Measurements from ENCODE around the gene CDH7. TPM values are rescaled to one million over a fixed set of nuclear protein-coding genes. Genes with fewer than 3 reads are reported as not detected.

The CDH7 gene
- total RNA-seq, 2 experiments from 2014 or later = not detected

DNA sequence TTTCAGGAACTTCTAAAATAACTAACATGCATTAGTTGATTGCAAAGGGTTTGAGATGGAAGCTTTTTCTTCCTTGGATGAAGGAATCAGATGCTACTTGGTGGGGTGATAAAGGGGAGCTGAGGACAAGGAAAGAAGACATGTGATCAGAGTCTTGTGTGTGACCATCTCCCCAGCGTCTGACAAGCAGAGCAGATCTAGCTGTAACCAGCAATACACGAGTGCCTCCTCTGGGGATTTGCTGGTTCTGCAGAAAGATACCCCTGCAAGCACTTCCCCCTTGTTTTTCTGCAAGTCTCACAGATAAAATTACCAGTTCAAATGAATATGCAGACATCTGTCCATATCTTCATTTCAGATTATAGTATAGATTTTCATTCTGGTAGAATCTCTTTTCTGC lies 2.7 kb downstream of the CDH7 start:
- Mint-ChIP-seq H3K9me3 (ENCODE audit: low read depth) (peaks cover 6% of the 10 kb centered on the region), H3K4me3 (no peak overlapping the region)

GRCh38 chr18:65754121-65754520 lies 3.3 kb downstream of the CDH7 start:
- no peak for DNase-seq
- Mint-ChIP-seq H3K4me1 (no peaks in the 10 kb centered on the region), H3K36me3 (no peaks in the 10 kb centered on the region), H3K9me3 (ENCODE audit: low read depth) (peaks cover 6% of the 10 kb centered on the region), H3K27ac (no peak overlapping the region), H3K27me3 (peaks cover 11% of the 10 kb centered on the region), H3K4me3 (no peak overlapping the region)
- no peak for ATAC-seq
- CTCF ChIA-PET = no interaction called here

More for the DNA sequence above, 2.7 kb downstream of the CDH7 start:
- Mint-ChIP-seq H3K27ac (no peak overlapping the region), H3K27me3 (peaks cover 11% of the 10 kb centered on the region), H3K36me3 (no peaks in the 10 kb centered on the region), H3K4me1 (no peaks in the 10 kb centered on the region)
- ATAC-seq (no peak), DNase-seq (no peak)
- CTCF ChIA-PET = no interaction called here

- CTCF ChIA-PET = no interaction called here
- no peak overlapping the region for H3K27ac Mint-ChIP-seq
- no peaks in the 10 kb centered on the region for H3K4me1 Mint-ChIP-seq
- no peak overlapping the region for H3K4me3 Mint-ChIP-seq
- H3K9me3 Mint-ChIP-seq (ENCODE audit: low read depth) = peaks cover 2% of the 10 kb centered on the region
- peaks cover 4% of the 10 kb centered on the region for H3K27me3 Mint-ChIP-seq
- DNase-seq (no peak), ATAC-seq (no peak)
- no peaks in the 10 kb centered on the region for H3K36me3 Mint-ChIP-seq
Observed at GRCh38 chr18:65755616-65756015, 4.8 kb downstream of the CDH7 start.

- Mint-ChIP-seq H3K4me3 (no peak overlapping the region), H3K36me3 (no peaks in the 10 kb centered on the region), H3K27ac (no peak overlapping the region), H3K27me3 (no peaks in the 10 kb centered on the region), H3K9me3 (ENCODE audit: low read depth) (peaks cover 3% of the 10 kb centered on the region), H3K4me1 (no peaks in the 10 kb centered on the region)
- no peak for ATAC-seq
- CTCF ChIA-PET = no interaction called here
- DNase-seq = no peak
Observed at GRCh38 chr18:65760457-65760856, 9.6 kb downstream of the CDH7 start.

- Mint-ChIP-seq H3K27ac (no peak overlapping the region), H3K4me1 (no peaks in the 10 kb centered on the region), H3K27me3 (no peaks in the 10 kb centered on the region), H3K4me3 (no peak overlapping the region), H3K36me3 (no peaks in the 10 kb centered on the region), H3K9me3 (ENCODE audit: low read depth) (peaks cover 3% of the 10 kb centered on the region)
- ATAC-seq (no peak), DNase-seq (no peak)
- CTCF ChIA-PET = no interaction called here
Observed at GRCh38 chr18:65761636-65762295, 11.0 kb downstream of the CDH7 start.

- H3K4me3 Mint-ChIP-seq = no peak overlapping the region
- CTCF ChIA-PET = no interaction called here
- H3K27ac Mint-ChIP-seq = no peak overlapping the region
- no peaks in the 10 kb centered on the region for H3K27me3 Mint-ChIP-seq
- H3K4me1 Mint-ChIP-seq = no peaks in the 10 kb centered on the region
- DNase-seq = no peak
- ATAC-seq = no peak
- peaks cover 2% of the 10 kb centered on the region for H3K9me3 Mint-ChIP-seq (ENCODE audit: low read depth)
- H3K36me3 Mint-ChIP-seq = no peaks in the 10 kb centered on the region
Observed at GRCh38 chr18:65762556-65762955, 11.7 kb downstream of the CDH7 start.

DNA sequence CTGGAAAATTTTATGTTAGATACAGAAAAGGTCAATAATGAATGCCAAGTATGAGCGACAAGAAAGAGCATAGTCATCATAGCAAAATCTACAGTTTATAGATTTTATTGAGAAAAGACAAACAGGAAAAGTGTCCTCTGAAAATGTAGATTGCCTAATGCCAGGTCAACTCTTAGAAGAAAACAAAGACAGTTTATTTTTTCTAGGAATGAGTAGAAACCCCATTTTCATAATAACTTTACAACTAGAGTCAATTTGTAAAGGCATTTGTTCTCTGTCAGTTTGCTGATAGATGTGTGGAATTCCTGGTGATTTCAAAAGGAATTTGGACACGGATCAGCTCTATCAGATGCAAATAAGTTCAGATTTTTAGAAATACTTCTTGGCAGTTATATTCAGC lies 16.6 kb downstream of the CDH7 start:
- no peak for ATAC-seq
- no peak for DNase-seq
- no peak overlapping the region for H3K27ac Mint-ChIP-seq
- CTCF ChIA-PET = no interaction called here
- no peaks in the 10 kb centered on the region for H3K4me1 Mint-ChIP-seq
- no peaks in the 10 kb centered on the region for H3K36me3 Mint-ChIP-seq
- H3K4me3 Mint-ChIP-seq = no peak overlapping the region
- H3K27me3 Mint-ChIP-seq = no peaks in the 10 kb centered on the region
- H3K9me3 Mint-ChIP-seq (ENCODE audit: low read depth) = peaks cover 2% of the 10 kb centered on the region

GRCh38 chr18:65768120-65768778 lies 17.4 kb downstream of the CDH7 start:
- H3K36me3 Mint-ChIP-seq = no peaks in the 10 kb centered on the region
- CTCF ChIA-PET = no interaction called here
- peaks cover 2% of the 10 kb centered on the region for H3K9me3 Mint-ChIP-seq (ENCODE audit: low read depth)
- H3K27ac Mint-ChIP-seq = no peak overlapping the region
- no peak for ATAC-seq
- DNase-seq = no peak
- H3K4me3 Mint-ChIP-seq = no peak overlapping the region
- H3K27me3 Mint-ChIP-seq = no peaks in the 10 kb centered on the region
- no peaks in the 10 kb centered on the region for H3K4me1 Mint-ChIP-seq

DNA sequence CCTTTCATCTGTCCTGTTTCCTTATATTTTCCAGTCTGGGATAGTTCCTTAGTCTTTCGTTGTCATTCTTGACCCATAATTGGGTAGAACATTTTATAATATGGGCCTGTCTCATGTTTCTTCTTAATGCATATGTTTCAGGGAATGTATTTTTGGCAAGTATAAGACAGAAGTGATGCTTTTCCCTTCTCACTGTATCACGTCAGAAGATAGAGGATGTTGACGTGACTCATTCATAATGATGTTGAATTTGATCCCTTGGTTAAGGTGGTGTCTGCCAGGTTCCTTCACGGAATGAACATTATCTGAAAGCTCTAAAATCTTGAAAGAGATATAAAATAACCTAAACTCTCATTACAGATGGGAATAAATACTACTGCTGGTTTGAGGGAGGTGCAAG lies 18.8 kb downstream of the CDH7 start:
- Mint-ChIP-seq H3K36me3 (no peaks in the 10 kb centered on the region), H3K9me3 (ENCODE audit: low read depth) (no peaks in the 10 kb centered on the region), H3K4me1 (no peaks in the 10 kb centered on the region), H3K27ac (no peak overlapping the region), H3K27me3 (no peaks in the 10 kb centered on the region), H3K4me3 (no peak overlapping the region)
- CTCF ChIA-PET = no interaction called here
- no peak for DNase-seq
- ATAC-seq = no peak

DNA sequence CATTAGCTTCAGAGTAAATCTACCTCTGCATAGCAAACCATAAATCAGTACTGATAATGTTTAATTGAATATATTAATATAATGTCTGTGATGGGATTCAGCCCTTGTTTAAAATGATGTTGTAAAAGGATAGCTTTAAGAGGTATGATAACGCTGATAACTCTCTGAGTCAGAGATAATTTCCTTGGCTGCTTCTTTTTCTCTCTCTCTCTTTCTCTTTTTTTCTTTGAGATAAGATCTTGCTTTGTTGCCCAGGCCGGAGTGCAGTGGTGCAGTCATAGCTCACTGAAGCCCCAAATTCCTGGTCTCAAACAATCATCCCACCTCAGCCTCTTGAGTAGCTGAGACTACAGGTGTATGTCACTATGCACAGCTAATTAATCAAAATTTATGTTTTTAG lies 35.7 kb downstream of the CDH7 start:
- DNase-seq (no peak), ATAC-seq (no peak)
- Mint-ChIP-seq H3K36me3 (no peaks in the 10 kb centered on the region), H3K27me3 (no peaks in the 10 kb centered on the region), H3K4me3 (no peak overlapping the region), H3K4me1 (no peaks in the 10 kb centered on the region), H3K9me3 (ENCODE audit: low read depth) (peaks cover 7% of the 10 kb centered on the region), H3K27ac (no peak overlapping the region)
- CTCF ChIA-PET = no interaction called here

DNA sequence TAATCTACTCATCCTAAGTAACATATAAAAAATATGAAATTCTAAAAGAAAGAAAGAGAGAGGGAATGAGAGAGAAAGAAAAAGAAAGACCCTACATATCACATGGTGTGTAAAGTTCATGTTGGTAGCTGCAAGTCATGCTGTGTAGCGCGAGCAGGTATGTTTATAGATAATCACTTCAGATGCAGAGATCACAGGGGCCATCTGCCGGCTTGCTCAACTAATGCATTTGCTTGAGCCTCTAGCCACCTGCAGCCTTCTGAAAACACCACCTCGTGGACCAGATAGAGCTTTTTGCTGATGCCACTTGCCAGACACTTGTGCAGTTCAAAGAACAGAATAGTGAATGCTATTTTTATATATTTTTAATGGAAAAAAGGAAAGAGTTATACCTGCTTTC lies 37.6 kb downstream of the CDH7 start:
- no peaks in the 10 kb centered on the region for H3K36me3 Mint-ChIP-seq
- H3K4me3 Mint-ChIP-seq = no peak overlapping the region
- CTCF ChIA-PET = no interaction called here
- no peaks in the 10 kb centered on the region for H3K4me1 Mint-ChIP-seq
- DNase-seq (no peak), ATAC-seq (no peak)
- H3K27ac Mint-ChIP-seq = no peak overlapping the region
- H3K27me3 Mint-ChIP-seq = no peaks in the 10 kb centered on the region
- peaks cover 7% of the 10 kb centered on the region for H3K9me3 Mint-ChIP-seq (ENCODE audit: low read depth)

DNA sequence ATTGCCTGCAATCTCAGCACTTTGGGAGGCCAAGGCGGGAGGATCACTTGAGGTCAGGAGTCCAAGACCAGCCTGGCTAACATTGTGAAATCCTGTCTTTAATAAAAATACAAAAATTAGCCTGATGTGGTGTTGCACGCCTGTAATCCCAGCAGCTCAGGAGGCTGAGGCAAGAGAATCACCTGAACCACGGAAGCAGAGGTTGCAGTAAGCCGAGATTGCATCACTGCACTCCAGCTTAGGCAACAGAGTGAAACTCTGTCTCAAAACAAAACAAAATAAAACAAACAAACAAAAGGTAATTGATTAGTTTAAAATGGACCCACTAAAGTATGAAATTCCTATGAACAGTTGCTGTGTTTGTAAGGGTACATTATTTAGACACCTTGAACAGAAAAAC lies 39.8 kb downstream of the CDH7 start:
- CTCF ChIA-PET = no interaction called here
- Mint-ChIP-seq H3K4me3 (no peak overlapping the region), H3K9me3 (ENCODE audit: low read depth) (peaks cover 11% of the 10 kb centered on the region), H3K4me1 (no peaks in the 10 kb centered on the region), H3K36me3 (no peaks in the 10 kb centered on the region), H3K27ac (no peak overlapping the region), H3K27me3 (no peaks in the 10 kb centered on the region)
- ATAC-seq (no peak), DNase-seq (no peak)

DNA sequence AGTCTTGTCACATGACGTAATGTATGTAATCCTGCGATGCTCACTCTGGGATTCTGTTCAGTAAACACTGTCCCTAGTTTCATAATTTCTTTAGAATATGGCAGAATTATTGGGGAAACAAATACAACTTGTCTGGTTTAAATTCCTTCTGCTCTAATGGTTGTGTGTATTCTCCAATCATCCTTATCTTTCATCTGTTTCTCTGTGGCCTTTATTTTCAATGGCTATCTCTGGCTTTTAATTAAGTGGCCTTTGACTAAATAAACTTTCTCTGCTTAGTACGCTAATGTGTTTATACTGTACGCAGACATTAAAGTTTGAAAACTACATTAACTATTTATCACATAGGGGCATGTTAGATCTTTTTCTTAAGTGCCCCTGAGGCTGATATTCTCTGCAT lies 40.9 kb downstream of the CDH7 start:
- CTCF ChIA-PET = no interaction called here
- DNase-seq = no peak
- no peaks in the 10 kb centered on the region for H3K4me1 Mint-ChIP-seq
- H3K27ac Mint-ChIP-seq = no peak overlapping the region
- H3K4me3 Mint-ChIP-seq = no peak overlapping the region
- peaks cover 11% of the 10 kb centered on the region for H3K9me3 Mint-ChIP-seq (ENCODE audit: low read depth)
- H3K27me3 Mint-ChIP-seq = no peaks in the 10 kb centered on the region
- ATAC-seq = no peak
- H3K36me3 Mint-ChIP-seq = no peaks in the 10 kb centered on the region

GRCh38 chr18:65792456-65793074 lies 41.8 kb downstream of the CDH7 start:
- H3K36me3 Mint-ChIP-seq = no peaks in the 10 kb centered on the region
- DNase-seq (no peak), ATAC-seq (no peak)
- CTCF ChIA-PET = no interaction called here
- H3K27me3 Mint-ChIP-seq = no peaks in the 10 kb centered on the region
- no peak overlapping the region for H3K27ac Mint-ChIP-seq
- H3K9me3 Mint-ChIP-seq (ENCODE audit: low read depth) = peaks cover 11% of the 10 kb centered on the region
- H3K4me1 Mint-ChIP-seq = no peaks in the 10 kb centered on the region
- no peak overlapping the region for H3K4me3 Mint-ChIP-seq

Measured in activated CD8-positive, alpha-beta memory T cell treated with anti-CD3 and anti-CD28 coated beads, Interleukin-2, amount 10 ng/mL, durations not matched to agents 7 days and 5 days (primary cell).